Upper lobe of left lung (tissue), 6 donors: ENCODE results near the gene MED31. TPM values are rescaled to one million over a fixed set of nuclear protein-coding genes. Genes with fewer than 3 reads are reported as not detected.
A peak's percentile ranks its signal among the peaks of the same experiment; 100 is the strongest.

ENCODE experiments used
- ATAC-seq, 2 donors: fragments of 200-7000 bp; cut with Tn5 transposase; one replicate each; pipeline ENCODE4 v1.9.1; 2022; ENCODE audit warnings: mild to moderate bottlenecking in 2 of 2, moderate library complexity in 2 of 2; ENCODE audit not compliant: low FRiP score in 2 of 2
- DNase-seq, 2 donors: peaks; one replicate each; pipeline ENCODE4 v3.0.0-alpha.2; 2019 to 2020
- H3K27ac ChIP-seq, 4 donors: fragments of 200-600 bp; sonication (generic); one replicate each; pipeline ENCODE4 v1.5.1; 2016 to 2019
- H3K27me3 ChIP-seq, 4 donors: fragments of 200-600 bp; sonication (generic); one replicate each; pipeline ENCODE4 v1.5.1; 2017 to 2019
- H3K36me3 ChIP-seq, 4 donors: fragments of 200-600 bp; sonication (generic); one replicate each; pipeline ENCODE4 v1.5.1; 2016 to 2019
- H3K4me1 ChIP-seq, 4 donors: fragments of 200-600 bp; sonication (generic); one replicate each; pipeline ENCODE4 v1.5.1; 2018 to 2019
- H3K4me3 ChIP-seq, 4 donors: fragments of 200-600 bp; sonication (generic); one replicate each; pipeline ENCODE4 v1.5.1; 2017 to 2019; ENCODE audit warnings: mild to moderate bottlenecking in 2 of 4, moderate library complexity in 1 of 4
- H3K9me3 ChIP-seq, 4 donors: fragments of 200-600 bp; sonication (generic); one replicate each; pipeline ENCODE4 v1.5.1; 2018 to 2019
- EP300 ChIP-seq, 4 donors: sonication (generic); formaldehyde crosslinking; IDR thresholded peaks; one replicate each; pipeline ENCODE4 v1.5.1; 2017; ENCODE audit warnings: antibody characterized with exemption in 4 of 4, control low read depth in 2 of 4
- POLR2A ChIP-seq, 4 donors: fragments of 450-650 bp; IDR thresholded peaks; one replicate each; pipeline ENCODE4 v1.5.1; 2016 to 2017; ENCODE audit warnings: antibody characterized with exemption in 4 of 4, mild to moderate bottlenecking in 2 of 4
- POLR2AphosphoS5 ChIP-seq, 2 donors: sonication (generic); formaldehyde crosslinking; IDR thresholded peaks; one replicate each; pipeline ENCODE4 v1.5.1; 2017; ENCODE audit warnings: antibody characterized with exemption in 2 of 2
- WGBS, 2 donors: methylation state at CpG; one replicate each; pipeline ENCODE4 v1.1.5; 2017 to 2018; 5-methylcytosine and 5-hydroxymethylcytosine counted together
- total RNA-seq, 6 donors: library from RNA; depleted of rRNA in 4 of 6; stranded (reverse); fragments of >200 nt in 4 of 6; gene quantifications; one replicate each; pipeline versions ENCODE4 v1.1.0 to v1.2.1, GENCODE V29; 2016 to 2021
- TF ChIP-seq, protein P1 (sequence below), 6 experiments: fragments of 450-650 bp in 4 of 6; fragments of 200-600 bp in 2 of 6; sonication (generic) in 2 of 6; IDR thresholded peaks; one replicate each; pipeline ENCODE4 v1.5.1; 2016 to 2019; ENCODE audit warnings: antibody characterized with exemption in 6 of 6
- donor health status: DM: no; HTN: no; CAD: no; lungs with moderate emphysema.
- donor health status: DM: no; HTN: yes; CAD: no; lungs with severe emphysema.

Gene MED31
- total RNA-seq, 6 donors from 2014 or later, result 1.8 to 22.9 (median 13.2) TPM

GRCh38 chr17:6623941-6624340, 27.5 kb downstream of the MED31 start:
- no peak for DNase-seq
- H3K9me3 ChIP-seq, result no peaks in the 10 kb centered on the region
- H3K27ac ChIP-seq, result no peak overlapping the region
- no peak for ATAC-seq
- H3K4me1 ChIP-seq, result no peaks in the 10 kb centered on the region
- WGBS, 2 donors, result 94 to 96% methylated on average over 3 of the region's 3 CpGs
- peaks cover 0 to 73% (median 29%) of the 10 kb centered on the region in 4 donors for H3K36me3 ChIP-seq
- TF ChIP-seq, protein P1, sequence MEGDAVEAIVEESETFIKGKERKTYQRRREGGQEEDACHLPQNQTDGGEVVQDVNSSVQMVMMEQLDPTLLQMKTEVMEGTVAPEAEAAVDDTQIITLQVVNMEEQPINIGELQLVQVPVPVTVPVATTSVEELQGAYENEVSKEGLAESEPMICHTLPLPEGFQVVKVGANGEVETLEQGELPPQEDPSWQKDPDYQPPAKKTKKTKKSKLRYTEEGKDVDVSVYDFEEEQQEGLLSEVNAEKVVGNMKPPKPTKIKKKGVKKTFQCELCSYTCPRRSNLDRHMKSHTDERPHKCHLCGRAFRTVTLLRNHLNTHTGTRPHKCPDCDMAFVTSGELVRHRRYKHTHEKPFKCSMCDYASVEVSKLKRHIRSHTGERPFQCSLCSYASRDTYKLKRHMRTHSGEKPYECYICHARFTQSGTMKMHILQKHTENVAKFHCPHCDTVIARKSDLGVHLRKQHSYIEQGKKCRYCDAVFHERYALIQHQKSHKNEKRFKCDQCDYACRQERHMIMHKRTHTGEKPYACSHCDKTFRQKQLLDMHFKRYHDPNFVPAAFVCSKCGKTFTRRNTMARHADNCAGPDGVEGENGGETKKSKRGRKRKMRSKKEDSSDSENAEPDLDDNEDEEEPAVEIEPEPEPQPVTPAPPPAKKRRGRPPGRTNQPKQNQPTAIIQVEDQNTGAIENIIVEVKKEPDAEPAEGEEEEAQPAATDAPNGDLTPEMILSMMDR (IDR thresholded peaks at IDR 0.05), result no peak
- TF ChIP-seq POLR2AphosphoS5 (IDR thresholded peaks at IDR 0.05) (no peak), POLR2A (IDR thresholded peaks at IDR 0.05) (no peak), EP300 (IDR thresholded peaks at IDR 0.05) (no peak)
- H3K4me3 ChIP-seq, result no peak overlapping the region
- no peaks in the 10 kb centered on the region for H3K27me3 ChIP-seq

GRCh38 chr17:6611231-6611630, 40.2 kb downstream of the MED31 start:
- no peak for TF ChIP-seq POLR2AphosphoS5 (IDR thresholded peaks at IDR 0.05)
- no peak for TF ChIP-seq POLR2A (IDR thresholded peaks at IDR 0.05)
- peaks cover 19 to 62% (median 36%) of the 10 kb centered on the region in 4 donors for H3K36me3 ChIP-seq
- WGBS, 2 donors, result 96 to 98% methylated on average over 4 of the region's 4 CpGs

GRCh38 chr17:6610011-6610410, 41.4 kb downstream of the MED31 start:
- Histone ChIP-seq H3K9me3 (no peaks in the 10 kb centered on the region), H3K27ac (no peak overlapping the region), H3K4me1 (no peaks in the 10 kb centered on the region), H3K27me3 (no peaks in the 10 kb centered on the region), H3K36me3 (peaks cover 19 to 66% (median 43%) of the 10 kb centered on the region in 4 donors), H3K4me3 (no peak overlapping the region)
- ATAC-seq (no peak), DNase-seq (no peak)
- WGBS, 2 donors, result 95 to 100% methylated on average over 5 of the region's 5 CpGs
- no peak for TF ChIP-seq POLR2AphosphoS5 (IDR thresholded peaks at IDR 0.05)
- TF ChIP-seq POLR2A (IDR thresholded peaks at IDR 0.05), result no peak
- TF ChIP-seq EP300 (IDR thresholded peaks at IDR 0.05), result no peak
- TF ChIP-seq, protein P1 (IDR thresholded peaks at IDR 0.05), result no peak

More at GRCh38 chr17:6611231-6611630, 40.2 kb downstream of the MED31 start:
- DNase-seq (no peak), ATAC-seq (no peak)
- Histone ChIP-seq H3K4me1 (no peaks in the 10 kb centered on the region), H3K9me3 (no peaks in the 10 kb centered on the region), H3K4me3 (no peak overlapping the region), H3K27me3 (no peaks in the 10 kb centered on the region), H3K27ac (no peak overlapping the region)

DNA sequence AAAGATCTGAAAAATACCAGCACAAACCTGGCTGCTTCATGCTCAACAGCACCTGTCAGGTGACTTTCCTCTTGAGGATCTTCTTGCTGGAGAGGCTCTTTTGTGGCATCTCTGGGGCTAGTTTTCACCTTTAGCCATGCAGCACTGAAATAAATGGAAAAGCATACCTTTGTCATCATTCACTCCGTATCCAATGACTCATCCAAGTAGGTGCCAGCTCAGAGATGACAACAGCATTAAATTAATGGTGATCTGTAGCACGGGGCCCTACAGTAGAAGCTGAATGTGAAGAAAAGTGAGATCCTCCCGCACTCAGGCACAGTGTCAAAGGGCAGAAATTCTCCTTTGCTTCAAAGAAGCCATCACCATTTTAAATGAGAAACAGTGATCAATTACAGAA, 43.1 kb downstream of the MED31 start:
- Histone ChIP-seq H3K27ac (no peak overlapping the region), H3K9me3 (no peaks in the 10 kb centered on the region), H3K4me3 (no peak overlapping the region), H3K36me3 (peaks cover 19 to 70% (median 44%) of the 10 kb centered on the region in 4 donors), H3K4me1 (peaks cover 0 to 3% (median 0%) of the 10 kb centered on the region in 4 donors), H3K27me3 (no peaks in the 10 kb centered on the region)
- TF ChIP-seq, protein P1 (IDR thresholded peaks at IDR 0.05), result no peak
- TF ChIP-seq EP300 (IDR thresholded peaks at IDR 0.05) (no peak), POLR2A (IDR thresholded peaks at IDR 0.05) (no peak), POLR2AphosphoS5 (IDR thresholded peaks at IDR 0.05) (no peak)
- ATAC-seq (no peak), DNase-seq (no peak)
- WGBS, 2 donors, result 90 to 92% methylated on average over 3 of the region's 3 CpGs

DNA sequence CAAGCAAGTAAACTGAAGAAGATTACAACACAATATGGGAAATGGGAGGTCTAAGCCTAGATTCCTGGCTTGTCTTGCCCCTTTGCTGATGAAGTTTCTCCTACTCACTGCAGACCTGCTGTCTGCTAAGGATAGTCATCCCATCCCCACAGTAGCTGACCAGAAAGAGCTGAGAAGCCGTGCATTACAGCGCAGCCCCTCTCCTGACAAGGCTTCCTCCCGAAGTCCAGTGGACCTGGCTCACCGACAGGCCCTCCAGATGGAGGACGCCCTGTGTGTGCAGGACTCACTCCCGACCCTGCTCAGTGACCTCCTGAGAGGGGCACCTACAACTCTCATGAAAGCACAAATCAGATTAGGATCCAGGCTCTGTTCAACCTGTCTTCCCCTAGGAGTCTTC, 46.3 kb downstream of the MED31 start:
- no peaks in the 10 kb centered on the region for H3K9me3 ChIP-seq
- H3K36me3 ChIP-seq, result peaks cover 10 to 70% (median 48%) of the 10 kb centered on the region in 4 donors
- no peak overlapping the region for H3K27ac ChIP-seq
- TF ChIP-seq EP300 (IDR thresholded peaks at IDR 0.05) (no peak), POLR2AphosphoS5 (IDR thresholded peaks at IDR 0.05) (no peak), POLR2A (IDR thresholded peaks at IDR 0.05) (no peak)
- TF ChIP-seq, protein P1 (IDR thresholded peaks at IDR 0.05), result no peak
- no peak overlapping the region for H3K4me3 ChIP-seq
- WGBS, 2 donors, result 92 to 93% methylated on average over 2 to 6 of the region's 6 CpGs
- no peaks in the 10 kb centered on the region for H3K27me3 ChIP-seq
- peaks cover under 1 to 10% (median 3%) of the 10 kb centered on the region in 4 donors for H3K4me1 ChIP-seq
- ATAC-seq (no peak), DNase-seq (peak in 1 of 2 donors; percentile 3)
